ENCODE measurements around the gene SLC10A2. TPM values are rescaled to one million over a fixed set of nuclear protein-coding genes. Genes with fewer than 3 reads are reported as not detected.

SLC10A2 gene
- total RNA-seq, 2 donors from 2014 or later: 0.20 to 0.74 TPM

DNA sequence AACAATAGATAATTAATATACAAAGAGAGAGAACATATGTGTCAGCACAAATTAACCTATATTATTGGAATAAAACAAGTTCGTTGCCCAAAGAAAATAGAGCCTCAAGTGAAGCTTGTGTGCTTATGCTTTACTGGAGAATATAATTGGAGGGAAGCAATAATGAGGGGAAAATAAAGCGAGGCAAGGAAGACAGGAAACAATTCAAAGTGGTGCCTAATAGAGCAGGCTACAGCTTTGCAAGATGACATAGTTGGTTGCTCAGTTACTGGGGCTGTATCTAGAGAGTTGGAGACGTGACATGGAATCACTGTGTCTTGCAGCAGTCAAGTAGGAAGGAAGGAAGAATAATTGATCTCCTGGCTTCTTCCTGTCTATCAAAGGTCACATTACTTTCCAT, 21.1 kb upstream of the SLC10A2 start:
- H3K9ac ChIP-seq (ENCODE audit: low read depth in 2 of 2, low read length in 2 of 2): no peak overlapping the region
- no peak for DNase-seq
- no peaks in the 10 kb centered on the region for H3K27me3 ChIP-seq
- no peak overlapping the region for H3K27ac ChIP-seq
- no peaks in the 10 kb centered on the region for H3K9me3 ChIP-seq
- no peaks in the 10 kb centered on the region for H3K4me1 ChIP-seq
- TF ChIP-seq, protein P1, sequence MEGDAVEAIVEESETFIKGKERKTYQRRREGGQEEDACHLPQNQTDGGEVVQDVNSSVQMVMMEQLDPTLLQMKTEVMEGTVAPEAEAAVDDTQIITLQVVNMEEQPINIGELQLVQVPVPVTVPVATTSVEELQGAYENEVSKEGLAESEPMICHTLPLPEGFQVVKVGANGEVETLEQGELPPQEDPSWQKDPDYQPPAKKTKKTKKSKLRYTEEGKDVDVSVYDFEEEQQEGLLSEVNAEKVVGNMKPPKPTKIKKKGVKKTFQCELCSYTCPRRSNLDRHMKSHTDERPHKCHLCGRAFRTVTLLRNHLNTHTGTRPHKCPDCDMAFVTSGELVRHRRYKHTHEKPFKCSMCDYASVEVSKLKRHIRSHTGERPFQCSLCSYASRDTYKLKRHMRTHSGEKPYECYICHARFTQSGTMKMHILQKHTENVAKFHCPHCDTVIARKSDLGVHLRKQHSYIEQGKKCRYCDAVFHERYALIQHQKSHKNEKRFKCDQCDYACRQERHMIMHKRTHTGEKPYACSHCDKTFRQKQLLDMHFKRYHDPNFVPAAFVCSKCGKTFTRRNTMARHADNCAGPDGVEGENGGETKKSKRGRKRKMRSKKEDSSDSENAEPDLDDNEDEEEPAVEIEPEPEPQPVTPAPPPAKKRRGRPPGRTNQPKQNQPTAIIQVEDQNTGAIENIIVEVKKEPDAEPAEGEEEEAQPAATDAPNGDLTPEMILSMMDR (IDR thresholded peaks at IDR 0.05): no peak
- H3K36me3 ChIP-seq: no peaks in the 10 kb centered on the region
- H3K4me3 ChIP-seq: no peak overlapping the region
- intact Hi-C loops (cut with DNase I): no loop called here

DNA sequence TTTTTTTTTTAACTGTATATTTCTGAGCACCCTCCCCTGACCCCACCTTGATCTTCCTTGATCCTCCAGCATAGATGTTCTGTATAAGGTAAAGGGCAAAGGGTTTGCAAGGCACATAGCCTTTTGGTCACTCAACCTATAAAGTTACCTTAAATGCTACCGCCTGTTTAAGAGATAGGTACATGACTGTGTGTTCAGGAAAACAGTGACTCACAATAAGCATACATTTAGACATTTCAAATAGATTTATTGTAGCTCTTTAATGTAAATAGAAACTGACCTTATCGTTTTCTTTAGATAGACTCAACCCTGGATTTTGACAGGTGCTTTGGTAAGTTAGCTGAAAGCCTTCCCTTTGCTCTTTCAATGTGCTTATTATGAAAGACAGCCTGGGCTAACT, 15.2 kb upstream of the SLC10A2 start:
- Histone ChIP-seq H3K27me3 (no peaks in the 10 kb centered on the region), H3K4me3 (no peak overlapping the region), H3K9me3 (no peaks in the 10 kb centered on the region), H3K36me3 (no peaks in the 10 kb centered on the region), H3K9ac (ENCODE audit: low read depth in 2 of 2, low read length in 2 of 2) (no peak overlapping the region), H3K4me1 (no peaks in the 10 kb centered on the region), H3K27ac (no peak overlapping the region)
- no peak for DNase-seq
- intact Hi-C loops (cut with DNase I): no loop called here
- TF ChIP-seq, protein P1 (IDR thresholded peaks at IDR 0.05): no peak

DNA sequence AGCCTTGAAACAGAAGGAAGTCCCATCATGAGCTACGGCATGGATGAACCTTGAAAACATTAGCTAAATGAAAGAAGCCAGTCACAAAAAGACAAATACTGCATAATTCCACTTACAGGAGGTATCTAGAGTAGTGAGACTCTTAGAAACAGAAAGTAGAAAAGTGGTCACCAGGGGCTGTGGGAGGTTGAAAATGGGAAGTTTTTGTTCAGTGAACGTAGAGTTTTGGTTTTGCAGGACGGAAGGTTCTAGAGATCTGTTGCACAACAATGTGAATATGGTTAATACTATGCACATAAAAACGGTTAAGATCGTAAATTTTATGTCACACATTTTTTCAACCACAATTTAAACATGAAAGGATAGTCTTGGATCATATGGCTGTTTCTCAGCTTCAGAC, 11.9 kb upstream of the SLC10A2 start:
- H3K27ac ChIP-seq: no peak overlapping the region
- intact Hi-C loops (cut with DNase I): no loop called here
- TF ChIP-seq, protein P1 (IDR thresholded peaks at IDR 0.05): no peak
- H3K9me3 ChIP-seq: no peaks in the 10 kb centered on the region
- H3K4me1 ChIP-seq: no peaks in the 10 kb centered on the region
- no peak overlapping the region for H3K4me3 ChIP-seq
- H3K9ac ChIP-seq (ENCODE audit: low read depth in 2 of 2, low read length in 2 of 2): no peak overlapping the region
- no peaks in the 10 kb centered on the region for H3K36me3 ChIP-seq
- H3K27me3 ChIP-seq: no peaks in the 10 kb centered on the region
- no peak for DNase-seq

DNA sequence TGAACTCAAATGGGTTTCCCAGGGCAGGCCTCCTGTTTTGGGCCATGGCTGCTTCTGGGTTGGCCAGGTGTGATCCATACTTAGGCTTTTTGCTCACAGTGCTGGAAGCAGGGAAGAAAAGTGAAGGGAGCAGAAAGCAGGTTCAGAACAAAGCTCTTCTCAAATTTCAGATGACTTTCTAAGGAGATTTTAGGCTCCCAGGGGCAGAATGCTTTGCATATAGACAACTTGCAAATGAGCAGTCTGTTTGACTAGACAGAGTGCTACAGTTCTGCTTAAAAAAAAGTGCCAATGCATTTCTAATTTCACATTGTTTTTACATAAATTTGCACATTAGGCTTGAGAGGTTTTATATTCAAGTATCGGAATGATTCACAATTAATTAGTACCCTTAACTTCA, 2.6 kb upstream of the SLC10A2 start:
- Histone ChIP-seq H3K4me1 (no peaks in the 10 kb centered on the region), H3K9me3 (no peaks in the 10 kb centered on the region), H3K4me3 (no peak overlapping the region), H3K27me3 (no peaks in the 10 kb centered on the region), H3K9ac (ENCODE audit: low read depth in 2 of 2, low read length in 2 of 2) (no peak overlapping the region), H3K27ac (no peak overlapping the region), H3K36me3 (no peaks in the 10 kb centered on the region)
- TF ChIP-seq, protein P1 (IDR thresholded peaks at IDR 0.05): no peak
- intact Hi-C loops (cut with DNase I): no loop called here
- DNase-seq: no peak

DNA sequence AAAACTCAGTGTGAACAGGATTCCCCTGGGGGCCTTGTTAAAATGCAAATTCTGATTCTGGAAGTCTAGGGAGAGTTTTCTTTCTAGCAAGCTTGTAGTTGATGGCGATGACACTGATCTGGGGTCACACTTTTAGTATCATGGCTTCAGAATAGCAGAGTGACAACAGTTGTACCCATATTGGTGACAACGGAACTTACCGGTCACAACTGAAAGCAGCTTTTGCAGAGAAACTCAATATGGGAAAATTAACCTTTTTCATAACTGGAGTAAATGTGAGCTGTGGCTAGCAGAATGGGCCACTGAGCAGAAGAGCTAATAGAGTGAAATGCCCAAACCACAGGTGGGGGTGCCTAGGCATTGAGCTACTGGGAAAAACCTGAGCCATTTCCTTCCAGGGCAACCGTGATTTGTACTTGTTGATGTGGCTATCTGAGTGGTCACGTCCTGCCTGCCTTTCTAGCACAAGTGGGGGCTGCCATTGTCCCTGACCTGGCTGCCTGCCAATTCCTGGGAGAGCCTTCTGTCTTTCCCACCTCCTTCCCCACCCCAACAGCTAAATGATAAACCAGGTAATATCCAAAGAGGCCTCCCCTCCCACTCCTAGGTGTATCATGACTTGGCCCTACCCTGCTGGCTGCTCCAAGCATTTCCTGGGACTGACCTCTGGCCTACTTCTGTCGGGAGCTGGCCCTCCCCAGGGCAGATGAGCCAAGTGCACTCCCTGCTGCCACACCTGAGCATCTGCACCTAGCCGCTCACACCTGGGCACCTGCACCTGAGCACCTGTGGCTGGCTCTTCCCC, 1.7 kb upstream of the SLC10A2 start:
- Histone ChIP-seq H3K4me1 (no peaks in the 10 kb centered on the region), H3K27me3 (no peaks in the 10 kb centered on the region), H3K9ac (ENCODE audit: low read depth in 2 of 2, low read length in 2 of 2) (no peak overlapping the region), H3K4me3 (no peak overlapping the region), H3K27ac (no peak overlapping the region), H3K36me3 (no peaks in the 10 kb centered on the region), H3K9me3 (no peaks in the 10 kb centered on the region)
- intact Hi-C loops (cut with DNase I): no loop called here
- TF ChIP-seq, protein P1 (IDR thresholded peaks at IDR 0.05): no peak
- DNase-seq: peak; percentile 49
